OCI-LY7 (cell line): ENCODE results near the gene RGS17.

Experiments used
- EZH2phosphoT487 ChIP-seq: fragments of 200-600 bp; sonication (generic); IDR thresholded peaks from 2 replicates; pipeline ENCODE4 v1.6.1; 2018; ENCODE audit warnings: low read depth, borderline replicate concordance, mild to moderate bottlenecking, mixed run types, antibody characterized with exemption, low read length, moderate library complexity, mixed read lengths
- TF ChIP-seq, protein P1 (sequence below): fragments of 200-600 bp; sonication (generic); conservative IDR thresholded peaks from 2 replicates; pipeline ENCODE4 v1.5.1; 2014; ENCODE audit warnings: mild to moderate bottlenecking, antibody characterized with exemption, low read length, moderate library complexity, mixed read lengths

DNA sequence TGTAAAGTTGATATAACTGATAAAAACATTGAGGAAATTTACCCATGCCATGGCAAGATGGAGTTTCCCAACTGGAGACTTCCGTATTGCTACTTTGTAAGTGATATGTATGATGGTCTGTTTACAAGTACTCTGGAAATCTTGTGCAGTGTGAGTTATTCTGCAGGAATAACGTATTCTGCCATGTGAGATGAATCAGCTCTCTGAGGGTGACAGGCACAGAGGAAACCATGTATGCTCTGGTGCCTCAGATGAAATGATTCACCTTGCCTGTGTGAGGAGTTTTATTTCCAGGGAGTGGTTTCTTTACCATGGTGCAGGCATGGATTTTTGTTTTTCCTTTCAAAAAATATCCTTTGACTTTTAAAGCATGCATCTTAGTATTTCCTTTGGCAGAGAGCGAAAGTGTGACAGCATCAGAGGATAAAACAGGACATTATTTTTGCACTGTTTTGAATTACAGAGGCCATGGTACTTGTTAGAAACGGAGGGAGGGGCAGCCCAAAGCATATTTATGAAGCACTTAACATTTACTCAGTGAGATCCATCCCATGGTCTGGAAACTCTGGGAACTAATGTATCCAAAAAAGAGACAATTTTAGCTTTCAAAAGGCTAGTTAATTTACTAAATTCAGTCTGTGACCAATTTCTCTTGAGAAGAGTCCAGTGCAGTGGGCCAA is 92.6 kb downstream of the RGS17 start:
- TF ChIP-seq, protein P1, sequence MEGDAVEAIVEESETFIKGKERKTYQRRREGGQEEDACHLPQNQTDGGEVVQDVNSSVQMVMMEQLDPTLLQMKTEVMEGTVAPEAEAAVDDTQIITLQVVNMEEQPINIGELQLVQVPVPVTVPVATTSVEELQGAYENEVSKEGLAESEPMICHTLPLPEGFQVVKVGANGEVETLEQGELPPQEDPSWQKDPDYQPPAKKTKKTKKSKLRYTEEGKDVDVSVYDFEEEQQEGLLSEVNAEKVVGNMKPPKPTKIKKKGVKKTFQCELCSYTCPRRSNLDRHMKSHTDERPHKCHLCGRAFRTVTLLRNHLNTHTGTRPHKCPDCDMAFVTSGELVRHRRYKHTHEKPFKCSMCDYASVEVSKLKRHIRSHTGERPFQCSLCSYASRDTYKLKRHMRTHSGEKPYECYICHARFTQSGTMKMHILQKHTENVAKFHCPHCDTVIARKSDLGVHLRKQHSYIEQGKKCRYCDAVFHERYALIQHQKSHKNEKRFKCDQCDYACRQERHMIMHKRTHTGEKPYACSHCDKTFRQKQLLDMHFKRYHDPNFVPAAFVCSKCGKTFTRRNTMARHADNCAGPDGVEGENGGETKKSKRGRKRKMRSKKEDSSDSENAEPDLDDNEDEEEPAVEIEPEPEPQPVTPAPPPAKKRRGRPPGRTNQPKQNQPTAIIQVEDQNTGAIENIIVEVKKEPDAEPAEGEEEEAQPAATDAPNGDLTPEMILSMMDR, result no peak
- TF ChIP-seq EZH2phosphoT487, result no peak
